H9 (cell line): ENCODE measurements around the gene HSD17B7. TPM values are rescaled to one million over a fixed set of nuclear protein-coding genes. Genes with fewer than 3 reads are reported as not detected.

Experiments used
- DNase-seq: peaks from one replicate; pipeline ENCODE4 v3.0.0-alpha.2; 2017
- H2AFZ ChIP-seq: one replicate; pipeline ENCODE4 v1.6.1; 2013; ENCODE audit warnings: mild to moderate bottlenecking, low read length, control low read depth, moderate library complexity
- H2AK5ac ChIP-seq: 2 replicates; pipeline ENCODE4 v1.6.1; 2013; ENCODE audit warnings: low read length, control low read depth, mixed read lengths; ENCODE audit not compliant: insufficient read length
- H2BK120ac ChIP-seq: one replicate; pipeline ENCODE4 v1.6.1; 2013; ENCODE audit warnings: low read depth, mild to moderate bottlenecking, low read length, control low read depth, inconsistent platforms; ENCODE audit not compliant: poor library complexity, severe bottlenecking
- H2BK12ac ChIP-seq: 2 replicates; pipeline ENCODE4 v1.6.1; 2013; ENCODE audit warnings: low read length, control low read depth, mixed read lengths, low read depth; ENCODE audit not compliant: insufficient read length
- H2BK15ac ChIP-seq: 2 replicates; pipeline ENCODE4 v1.6.1; 2013; ENCODE audit warnings: low read depth, low read length, control low read depth
- H2BK20ac ChIP-seq: one replicate; pipeline ENCODE4 v1.6.1; 2013; ENCODE audit warnings: low read depth, mild to moderate bottlenecking, low read length, control low read depth, inconsistent platforms; ENCODE audit not compliant: poor library complexity, severe bottlenecking
- H2BK5ac ChIP-seq: 2 replicates; pipeline ENCODE4 v1.6.1; 2013; ENCODE audit warnings: low read length, control low read depth, mixed read lengths; ENCODE audit not compliant: insufficient read length
- H3K14ac ChIP-seq: 2 replicates; pipeline ENCODE4 v1.6.1; 2013; ENCODE audit warnings: low read length, control low read depth; ENCODE audit not compliant: insufficient read depth
- H3K18ac ChIP-seq: 2 replicates; pipeline ENCODE4 v1.6.1; 2013; ENCODE audit warnings: low read depth, mild to moderate bottlenecking, mixed read lengths, low read length, control low read depth; ENCODE audit not compliant: insufficient read length
- H3K23ac ChIP-seq: 2 replicates; pipeline ENCODE4 v1.6.1; 2013; ENCODE audit warnings: low read length, control low read depth, mixed read lengths, low read depth; ENCODE audit not compliant: insufficient read length
- H3K23me2 ChIP-seq: 2 replicates; pipeline ENCODE4 v1.6.1; 2013; ENCODE audit warnings: low read depth, mild to moderate bottlenecking, mixed read lengths, low read length, control low read depth; ENCODE audit not compliant: insufficient read length, poor library complexity, severe bottlenecking
- H3K27ac ChIP-seq: 2 replicates; pipeline ENCODE4 v1.5.1; 2013; ENCODE audit warnings: low read length, control low read depth, mixed read lengths, low read depth; ENCODE audit not compliant: insufficient read length
- H3K27me3 ChIP-seq: 2 replicates; pipeline ENCODE4 v1.6.1; 2013; ENCODE audit warnings: low read length, control low read depth, inconsistent platforms; ENCODE audit not compliant: insufficient read depth
- H3K4ac ChIP-seq: 2 replicates; pipeline ENCODE4 v1.6.1; 2013; ENCODE audit warnings: low read depth, mild to moderate bottlenecking, control low read depth, inconsistent platforms, low read length, moderate library complexity
- H3K4me1 ChIP-seq: 2 replicates; pipeline ENCODE4 v1.6.1; 2013; ENCODE audit warnings: low read length, control low read depth, inconsistent platforms; ENCODE audit not compliant: insufficient read depth
- H3K4me2 ChIP-seq: 2 replicates; pipeline ENCODE4 v1.6.1; 2013; ENCODE audit warnings: low read length, control low read depth, mixed read lengths; ENCODE audit not compliant: insufficient read length, insufficient read depth
- H3K56ac ChIP-seq: 2 replicates; pipeline ENCODE4 v1.6.1; 2013; ENCODE audit warnings: low read depth, mild to moderate bottlenecking, mixed read lengths, low read length, control low read depth; ENCODE audit not compliant: insufficient read length
- H3K79me1 ChIP-seq: 2 replicates; pipeline ENCODE4 v1.6.1; 2013; ENCODE audit warnings: low read depth, mild to moderate bottlenecking, moderate library complexity, low read length, control low read depth, inconsistent platforms; ENCODE audit not compliant: insufficient read depth, poor library complexity, severe bottlenecking
- H3K79me2 ChIP-seq: 2 replicates; pipeline ENCODE4 v1.6.1; 2013; ENCODE audit warnings: low read length, control low read depth, inconsistent platforms; ENCODE audit not compliant: insufficient read depth
- H3K9ac ChIP-seq: 2 replicates; pipeline ENCODE4 v1.6.1; 2013; ENCODE audit warnings: low read length, control low read depth, mixed read lengths; ENCODE audit not compliant: insufficient read length; ENCODE audit errors: extremely low read depth
- H3K9me3 ChIP-seq: one replicate; pipeline ENCODE4 v1.6.1; 2013; ENCODE audit warnings: low read depth, low read length, inconsistent platforms; ENCODE audit not compliant: control insufficient read depth
- H3T11ph ChIP-seq: one replicate; pipeline ENCODE4 v1.6.1; 2013; ENCODE audit warnings: mild to moderate bottlenecking, low read length, control low read depth, inconsistent platforms
- H4K20me1 ChIP-seq: one replicate; pipeline ENCODE4 v1.6.1; 2013; ENCODE audit not compliant: control insufficient read depth, insufficient read length, insufficient read depth
- H4K5ac ChIP-seq: 2 replicates; pipeline ENCODE4 v1.6.1; 2013; ENCODE audit warnings: low read depth, mild to moderate bottlenecking, mixed read lengths, low read length, control low read depth; ENCODE audit not compliant: insufficient read length
- H4K8ac ChIP-seq: replicated peaks from 2 replicates; pipeline ENCODE4 v1.6.1; 2013; ENCODE audit warnings: low read length, control low read depth, mixed read lengths, low read depth; ENCODE audit not compliant: insufficient read length
- H4K91ac ChIP-seq: 2 replicates; pipeline ENCODE4 v1.6.1; 2013; ENCODE audit warnings: low read depth, mild to moderate bottlenecking, moderate library complexity, mixed read lengths, low read length, control low read depth; ENCODE audit not compliant: insufficient read length
- H3K27ac Mint-ChIP-seq, 3 experiments: 2 replicates in 2 of 3; 3 replicates in 1 of 3; pipeline ENCODE4 v1.8.0; 2020 to 2021; ENCODE audit warnings: mixed read lengths in 3 of 3, mild to moderate bottlenecking in 1 of 3, moderate library complexity in 1 of 3
- H3K27me3 Mint-ChIP-seq: 2 replicates; pipeline ENCODE4 v1.8.0; 2021; ENCODE audit warnings: low read depth, mild to moderate bottlenecking, moderate library complexity, mixed read lengths
- H3K36me3 Mint-ChIP-seq, 3 experiments: 2 replicates in 2 of 3; 3 replicates in 1 of 3; pipeline ENCODE4 v1.8.0; 2020 to 2021; ENCODE audit warnings: low read depth in 3 of 3, mixed read lengths in 3 of 3; ENCODE audit not compliant: insufficient read depth in 1 of 3
- H3K4me1 Mint-ChIP-seq, 2 experiments: 2 replicates each; pipeline ENCODE4 v1.8.0; 2020; ENCODE audit warnings: mixed read lengths in 2 of 2
- H3K4me3 Mint-ChIP-seq, 2 experiments: 2 replicates in 1 of 2; 3 replicates in 1 of 2; pipeline ENCODE4 v1.8.0; 2020 to 2021; ENCODE audit warnings: mild to moderate bottlenecking in 2 of 2, mixed read lengths in 2 of 2, moderate library complexity in 1 of 2
- H3K9me3 Mint-ChIP-seq, 2 experiments: 2 replicates in 1 of 2; 3 replicates in 1 of 2; pipeline ENCODE4 v1.8.0; 2020; ENCODE audit warnings: mild to moderate bottlenecking in 2 of 2, mixed read lengths in 2 of 2, moderate library complexity in 1 of 2
- CTCF ChIP-seq: fragments of 200-600 bp; sonication (generic); conservative IDR thresholded peaks from 3 replicates; pipeline ENCODE4 v1.8.0; 2021; ENCODE audit warnings: antibody characterized with exemption, mild to moderate bottlenecking
- total RNA-seq: library from RNA; stranded (reverse); gene quantifications from 2 replicates; pipeline ENCODE4 v1.2.1, GENCODE V29; 2021

The HSD17B7 gene
- total RNA-seq, 1 experiment from 2014 or later, result 26.2 TPM

DNA sequence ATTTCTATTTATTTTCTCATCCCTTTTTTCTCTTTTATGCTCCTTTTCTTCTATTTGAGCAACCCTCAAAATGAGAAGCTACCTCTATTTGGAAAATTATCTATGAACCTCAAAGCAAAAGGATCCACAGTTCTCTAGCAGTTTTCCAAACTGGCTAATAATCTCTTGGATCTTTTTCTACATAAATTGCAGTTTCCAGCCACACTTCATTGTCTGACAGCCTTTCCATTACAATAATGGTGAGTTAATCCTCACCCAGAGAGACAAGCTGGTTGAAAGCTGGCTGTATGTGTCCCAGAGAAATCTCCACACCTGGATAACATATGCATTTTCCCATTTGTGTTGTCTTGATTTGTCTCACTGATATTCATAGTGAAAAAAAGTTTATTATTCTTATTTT is 16.5 kb upstream of the HSD17B7 start:
- no peak overlapping the region for H2AFZ ChIP-seq
- no peaks in the 10 kb centered on the region for H3K27me3 ChIP-seq
- Mint-ChIP-seq H3K4me3 (no peak overlapping the region), H3K27me3 (no peaks in the 10 kb centered on the region), H3K27ac (peak overlapping the region in 1 of 3 experiments; percentile 64; a peak in 2 of 7 replicates), H3K4me1 (peaks cover 17% of the 10 kb centered on the region in 2 experiments), H3K9me3 (no peaks in the 10 kb centered on the region), H3K36me3 (no peaks in the 10 kb centered on the region)
- no peaks in the 10 kb centered on the region for H4K20me1 ChIP-seq
- H2BK5ac ChIP-seq, result no peak overlapping the region
- H3K9me3 ChIP-seq, result no peaks in the 10 kb centered on the region
- H3K79me2 ChIP-seq, result no peaks in the 10 kb centered on the region
- TF ChIP-seq CTCF, result no peak
- H3K23ac ChIP-seq, result no peak overlapping the region
- H3K56ac ChIP-seq, result no peak overlapping the region
- H2BK120ac ChIP-seq, result no peak overlapping the region
- no peak overlapping the region for H4K8ac ChIP-seq
- no peak overlapping the region for H3T11ph ChIP-seq
- H4K91ac ChIP-seq, result no peak overlapping the region
- no peaks in the 10 kb centered on the region for H3K23me2 ChIP-seq
- no peak overlapping the region for H2BK20ac ChIP-seq
- H3K4me2 ChIP-seq, result no peak overlapping the region
- H3K4ac ChIP-seq, result no peak overlapping the region
- no peak overlapping the region for H3K9ac ChIP-seq
- no peak overlapping the region for H3K18ac ChIP-seq
- no peak overlapping the region for H3K27ac ChIP-seq
- no peak overlapping the region for H3K14ac ChIP-seq
- H4K5ac ChIP-seq, result no peak overlapping the region
- no peaks in the 10 kb centered on the region for H3K79me1 ChIP-seq
- H3K4me1 ChIP-seq, result no peaks in the 10 kb centered on the region
- no peak overlapping the region for H2BK15ac ChIP-seq
- no peak overlapping the region for H2BK12ac ChIP-seq
- H2AK5ac ChIP-seq, result no peak overlapping the region
- no peak for DNase-seq
